DND-41 (cell line): ENCODE results near the gene CLIC5.

Experiments used
- ATAC-seq: fragments of 200-7000 bp; cut with Tn5 transposase; 3 replicates; pipeline ENCODE4 v1.9.1; 2021; ENCODE audit warnings: low read depth; ENCODE audit not compliant: insufficient read depth
- DNase-seq: peaks from one replicate; pipeline ENCODE4 v3.0.0-alpha.2; 2020
- H2AFZ ChIP-seq: 2 replicates; pipeline ENCODE4 v1.6.0; 2012; ENCODE audit warnings: low read depth, low read length
- H3K27ac ChIP-seq: 2 replicates; pipeline ENCODE4 v1.5.1; 2012; ENCODE audit warnings: low read length, inconsistent platforms
- H3K27me3 ChIP-seq: fragments of 200-600 bp; sonication (generic); 2 replicates; pipeline ENCODE4 v1.6.0; 2012; ENCODE audit warnings: low read length, mild to moderate bottlenecking, inconsistent platforms; ENCODE audit not compliant: insufficient read depth, poor library complexity
- H3K36me3 ChIP-seq: 2 replicates; pipeline ENCODE4 v1.5.1; 2012; ENCODE audit warnings: low read length, inconsistent platforms; ENCODE audit not compliant: insufficient read depth
- H3K4me1 ChIP-seq: 2 replicates; pipeline ENCODE4 v1.5.1; 2012; ENCODE audit warnings: mild to moderate bottlenecking, low read length; ENCODE audit not compliant: insufficient read depth
- H3K4me2 ChIP-seq: 2 replicates; pipeline ENCODE4 v1.6.0; 2012; ENCODE audit warnings: mild to moderate bottlenecking, moderate library complexity, low read length, inconsistent platforms; ENCODE audit not compliant: insufficient read depth
- H3K4me3 ChIP-seq, 2 experiments: fragments of 200-600 bp in 1 of 2; shearing (Covaris generic) in 1 of 2; 2 replicates each; pipeline ENCODE4 v1.5.1; 2012 to 2016; ENCODE audit warnings: inconsistent platforms in 2 of 2, low read length in 2 of 2, mild to moderate bottlenecking in 2 of 2, low read depth in 1 of 2, moderate library complexity in 1 of 2
- H3K79me2 ChIP-seq: 2 replicates; pipeline ENCODE4 v1.6.0; 2012; ENCODE audit warnings: low read length, inconsistent platforms; ENCODE audit not compliant: insufficient read depth
- H3K9ac ChIP-seq: 2 replicates; pipeline ENCODE4 v1.6.0; 2012; ENCODE audit warnings: low read depth, mild to moderate bottlenecking, inconsistent platforms, low read length, moderate library complexity
- H3K9me3 ChIP-seq: 2 replicates; pipeline ENCODE4 v1.5.1; 2012; ENCODE audit warnings: low read length, moderate library complexity, mild to moderate bottlenecking, inconsistent platforms; ENCODE audit not compliant: insufficient read depth, severe bottlenecking
- H4K20me1 ChIP-seq: 2 replicates; pipeline ENCODE4 v1.6.0; 2012; ENCODE audit warnings: low read length; ENCODE audit not compliant: insufficient read depth
- EZH2 ChIP-seq: IDR thresholded peaks from 3 replicates; pipeline ENCODE4 v1.6.1; 2012; ENCODE audit warnings: borderline replicate concordance, low read depth, mild to moderate bottlenecking, moderate library complexity, low read length, inconsistent platforms; ENCODE audit not compliant: severe bottlenecking
- TF ChIP-seq, protein P1 (sequence below): IDR thresholded peaks from 2 replicates; pipeline ENCODE4 v1.5.1; 2012; ENCODE audit warnings: borderline replicate concordance, low read length, moderate library complexity, mild to moderate bottlenecking; ENCODE audit not compliant: poor library complexity, severe bottlenecking; ENCODE audit errors: extremely low read depth

The CLIC5 gene

DNA sequence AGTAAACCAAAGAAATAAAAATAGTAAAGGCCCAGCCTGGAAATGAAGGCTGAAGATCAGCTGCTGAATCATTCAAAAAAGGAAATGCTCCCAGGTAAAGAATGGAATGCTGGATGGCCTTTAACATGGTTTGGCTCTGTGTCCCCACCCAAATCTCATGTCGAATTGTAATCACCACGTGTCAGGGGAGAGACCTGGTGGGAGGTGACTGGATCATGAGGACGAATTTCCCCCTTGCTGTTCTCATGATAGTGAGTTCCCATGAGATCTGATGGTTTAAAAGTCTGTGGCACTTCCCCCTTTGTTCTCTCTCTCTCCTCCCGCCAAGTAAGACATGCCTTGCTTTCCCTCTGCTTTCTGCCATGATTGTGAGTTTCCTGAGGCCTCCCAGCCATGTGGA lies 9.9 kb upstream of the CLIC5 start:
- H4K20me1 ChIP-seq, result no peaks in the 10 kb centered on the region
- no peaks in the 10 kb centered on the region for H3K36me3 ChIP-seq
- no peak overlapping the region for H2AFZ ChIP-seq
- no peaks in the 10 kb centered on the region for H3K79me2 ChIP-seq
- DNase-seq, result no peak
- no peak overlapping the region for H3K9ac ChIP-seq
- no peak for ATAC-seq
- H3K9me3 ChIP-seq, result no peaks in the 10 kb centered on the region
- TF ChIP-seq, protein P1, sequence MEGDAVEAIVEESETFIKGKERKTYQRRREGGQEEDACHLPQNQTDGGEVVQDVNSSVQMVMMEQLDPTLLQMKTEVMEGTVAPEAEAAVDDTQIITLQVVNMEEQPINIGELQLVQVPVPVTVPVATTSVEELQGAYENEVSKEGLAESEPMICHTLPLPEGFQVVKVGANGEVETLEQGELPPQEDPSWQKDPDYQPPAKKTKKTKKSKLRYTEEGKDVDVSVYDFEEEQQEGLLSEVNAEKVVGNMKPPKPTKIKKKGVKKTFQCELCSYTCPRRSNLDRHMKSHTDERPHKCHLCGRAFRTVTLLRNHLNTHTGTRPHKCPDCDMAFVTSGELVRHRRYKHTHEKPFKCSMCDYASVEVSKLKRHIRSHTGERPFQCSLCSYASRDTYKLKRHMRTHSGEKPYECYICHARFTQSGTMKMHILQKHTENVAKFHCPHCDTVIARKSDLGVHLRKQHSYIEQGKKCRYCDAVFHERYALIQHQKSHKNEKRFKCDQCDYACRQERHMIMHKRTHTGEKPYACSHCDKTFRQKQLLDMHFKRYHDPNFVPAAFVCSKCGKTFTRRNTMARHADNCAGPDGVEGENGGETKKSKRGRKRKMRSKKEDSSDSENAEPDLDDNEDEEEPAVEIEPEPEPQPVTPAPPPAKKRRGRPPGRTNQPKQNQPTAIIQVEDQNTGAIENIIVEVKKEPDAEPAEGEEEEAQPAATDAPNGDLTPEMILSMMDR, result no peak
- TF ChIP-seq EZH2, result no peak
- H3K4me1 ChIP-seq, result no peaks in the 10 kb centered on the region
- H3K27ac ChIP-seq, result no peak overlapping the region
- H3K4me2 ChIP-seq, result no peak overlapping the region
- H3K27me3 ChIP-seq, result peaks cover 18% of the 10 kb centered on the region
- H3K4me3 ChIP-seq, result no peak overlapping the region

DNA sequence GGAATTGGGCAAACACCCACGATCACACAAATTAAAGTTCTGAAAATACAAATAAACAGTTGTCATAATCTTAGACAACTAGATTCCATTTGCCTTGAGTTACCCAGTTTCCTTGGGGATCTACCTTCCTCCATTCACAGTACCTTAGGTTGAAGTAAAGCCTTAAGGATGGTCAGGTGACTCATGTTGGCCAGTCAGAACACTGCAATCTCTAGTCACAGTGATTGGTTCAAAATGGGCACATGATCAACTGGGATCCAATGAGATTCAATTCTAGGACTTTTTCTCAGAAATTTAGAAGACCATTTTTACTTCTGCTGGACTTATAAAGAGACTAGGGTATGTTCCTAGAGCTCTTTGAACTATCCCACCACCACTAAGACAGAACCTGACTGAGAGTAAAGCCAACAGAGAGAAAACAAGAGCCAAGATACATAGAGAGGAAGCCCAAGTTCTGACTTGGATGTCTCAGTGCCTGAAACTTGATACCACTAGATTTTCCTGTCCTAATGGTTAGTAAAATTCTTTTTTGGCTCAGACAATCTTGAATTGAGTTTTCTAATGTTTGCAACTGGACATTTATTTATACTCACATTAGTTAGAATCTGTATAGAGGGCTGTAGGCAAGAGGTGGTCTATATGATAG lies 8.6 kb upstream of the CLIC5 start:
- no peak for ATAC-seq
- H3K27ac ChIP-seq, result no peak overlapping the region
- no peak overlapping the region for H2AFZ ChIP-seq
- no peak overlapping the region for H3K4me2 ChIP-seq
- no peaks in the 10 kb centered on the region for H3K9me3 ChIP-seq
- no peak for DNase-seq
- no peaks in the 10 kb centered on the region for H3K4me1 ChIP-seq
- no peaks in the 10 kb centered on the region for H3K79me2 ChIP-seq
- H4K20me1 ChIP-seq, result no peaks in the 10 kb centered on the region
- TF ChIP-seq, protein P1, result no peak
- TF ChIP-seq EZH2, result no peak
- H3K9ac ChIP-seq, result no peak overlapping the region
- H3K4me3 ChIP-seq, result no peak overlapping the region
- H3K27me3 ChIP-seq, result peaks cover 14% of the 10 kb centered on the region
- no peaks in the 10 kb centered on the region for H3K36me3 ChIP-seq

DNA sequence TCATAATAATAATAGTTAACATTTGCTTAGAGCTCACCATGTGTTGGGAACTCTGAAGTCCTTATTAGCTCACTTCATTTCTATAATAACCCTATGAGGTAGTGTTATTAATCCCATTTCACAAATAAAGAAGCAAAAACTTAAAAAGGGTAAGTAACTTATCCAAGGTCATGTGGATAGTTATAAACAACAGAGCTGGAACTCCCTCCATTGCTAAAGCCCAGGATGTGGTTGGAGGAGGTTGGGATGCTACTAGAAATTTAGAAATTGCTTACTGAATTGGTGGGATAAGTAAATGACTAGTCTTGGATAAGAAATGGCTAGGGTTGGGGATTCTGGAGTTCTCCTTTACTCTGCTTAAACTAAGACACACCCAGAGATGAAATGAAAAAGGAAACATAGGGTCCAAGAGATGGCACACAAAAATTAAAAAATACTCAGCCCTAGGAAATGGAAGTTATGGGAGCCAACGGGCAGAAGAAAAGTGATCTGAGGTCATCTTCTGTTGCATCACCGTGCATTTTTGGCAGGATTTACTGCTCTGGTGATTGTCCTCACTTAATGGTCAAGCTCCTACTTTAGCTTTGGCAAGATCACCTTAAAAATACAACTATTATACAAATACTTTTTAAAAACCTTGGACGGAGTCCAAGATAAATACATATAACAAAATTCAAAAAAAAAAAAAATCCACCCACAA lies 7.7 kb upstream of the CLIC5 start:
- H3K9me3 ChIP-seq, result no peaks in the 10 kb centered on the region
- H3K4me1 ChIP-seq, result no peaks in the 10 kb centered on the region
- H3K27ac ChIP-seq, result no peak overlapping the region
- peaks cover 9% of the 10 kb centered on the region for H3K27me3 ChIP-seq
- H2AFZ ChIP-seq, result no peak overlapping the region
- TF ChIP-seq EZH2, result no peak
- TF ChIP-seq, protein P1, result no peak
- no peak overlapping the region for H3K9ac ChIP-seq
- H4K20me1 ChIP-seq, result no peaks in the 10 kb centered on the region
- no peak for DNase-seq
- no peak overlapping the region for H3K4me3 ChIP-seq
- no peaks in the 10 kb centered on the region for H3K36me3 ChIP-seq
- ATAC-seq, result no peak
- no peaks in the 10 kb centered on the region for H3K79me2 ChIP-seq
- H3K4me2 ChIP-seq, result no peak overlapping the region
